IPS-NIHi7 (cell line): ENCODE measurements around the gene ACAD9.
"Not testable (repeated sequence)": the region's sequence is repeated elsewhere in the genome, so short reads cannot be mapped to it uniquely, and the experiment has no call there.

Experiments
- DNase-seq: peaks from one replicate; pipeline ENCODE4 v3.0.0; 2012; ENCODE audit warnings: mixed read lengths; ENCODE audit errors: extremely low spot score

ACAD9 gene

GRCh38 chr3:128861491-128861890 is 17.9 kb upstream of the ACAD9 start:
- DNase-seq, result no peak

DNA sequence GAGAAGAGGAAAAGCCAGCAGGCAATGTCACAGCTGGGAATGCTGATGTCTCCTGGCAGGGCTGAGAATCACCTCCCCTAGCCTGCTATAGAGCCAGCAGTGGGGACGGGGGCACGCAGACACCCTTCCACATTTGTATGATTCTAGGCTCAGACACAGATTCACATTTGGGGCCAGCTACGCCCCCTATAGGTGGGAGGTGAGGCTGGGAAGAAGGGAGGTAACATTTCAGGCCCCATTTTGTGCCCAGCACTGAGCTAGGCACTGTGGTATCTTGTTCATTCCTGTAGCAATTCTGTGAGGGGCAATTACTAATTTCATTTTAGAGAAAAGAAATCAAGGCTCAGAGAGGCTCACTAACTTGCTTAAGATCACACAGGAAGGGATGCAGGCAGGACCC is 15.9 kb upstream of the ACAD9 start:
- no peak for DNase-seq

DNA sequence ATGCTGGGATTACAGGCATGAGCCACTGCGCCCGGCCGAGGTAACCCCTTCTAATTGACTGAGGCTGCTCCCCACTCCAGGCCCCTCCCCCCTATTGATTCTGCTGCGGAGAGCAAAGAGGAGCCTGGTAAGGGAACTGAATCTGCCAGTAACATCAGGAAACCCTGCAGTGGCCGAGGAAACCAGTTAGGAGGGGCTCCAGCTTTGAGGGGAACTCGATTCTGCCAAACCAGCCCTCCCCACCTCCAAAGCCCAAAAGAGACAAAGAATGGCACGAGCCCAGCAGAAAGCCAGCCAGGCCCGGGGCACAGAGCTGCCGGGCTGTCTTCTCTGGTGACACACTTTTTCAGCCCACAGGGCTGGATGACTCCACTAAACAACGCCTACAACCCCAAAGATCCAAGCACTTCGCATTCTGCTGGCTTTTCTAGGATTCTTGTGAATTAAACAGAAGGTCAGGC is 15.0 kb upstream of the ACAD9 start:
- DNase-seq, result no peak

GRCh38 chr3:128864849-128865804 is 14.3 kb upstream of the ACAD9 start:
- not testable (repeated sequence) for DNase-seq

- DNase-seq, result no peak
Measured at GRCh38 chr3:128867200-128868125, 12.0 kb upstream of the ACAD9 start.

- DNase-seq, result no peak
Measured at GRCh38 chr3:128870347-128870746, 9.1 kb upstream of the ACAD9 start.

GRCh38 chr3:128872282-128872681 is 7.1 kb upstream of the ACAD9 start:
- no peak for DNase-seq

DNA sequence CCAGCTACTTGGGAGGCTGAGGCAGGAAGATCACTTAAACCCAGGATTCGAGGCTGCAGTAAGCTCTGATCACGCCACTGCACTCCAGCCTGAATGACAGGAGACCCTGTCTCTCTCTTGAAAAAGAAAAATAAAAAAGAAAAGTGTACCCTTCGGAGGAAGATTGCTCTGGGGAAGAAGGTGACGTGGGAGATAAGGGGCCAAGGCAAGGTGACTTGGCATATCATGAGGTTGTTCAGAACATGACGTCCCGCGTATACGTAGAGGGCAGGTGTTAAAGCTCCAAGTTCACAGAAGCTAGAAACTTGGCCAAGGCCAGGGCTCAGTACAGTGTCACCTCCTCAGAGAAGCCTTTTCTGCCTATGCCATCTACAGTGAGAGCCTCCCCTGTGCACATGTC is 6.7 kb upstream of the ACAD9 start:
- no peak for DNase-seq

DNA sequence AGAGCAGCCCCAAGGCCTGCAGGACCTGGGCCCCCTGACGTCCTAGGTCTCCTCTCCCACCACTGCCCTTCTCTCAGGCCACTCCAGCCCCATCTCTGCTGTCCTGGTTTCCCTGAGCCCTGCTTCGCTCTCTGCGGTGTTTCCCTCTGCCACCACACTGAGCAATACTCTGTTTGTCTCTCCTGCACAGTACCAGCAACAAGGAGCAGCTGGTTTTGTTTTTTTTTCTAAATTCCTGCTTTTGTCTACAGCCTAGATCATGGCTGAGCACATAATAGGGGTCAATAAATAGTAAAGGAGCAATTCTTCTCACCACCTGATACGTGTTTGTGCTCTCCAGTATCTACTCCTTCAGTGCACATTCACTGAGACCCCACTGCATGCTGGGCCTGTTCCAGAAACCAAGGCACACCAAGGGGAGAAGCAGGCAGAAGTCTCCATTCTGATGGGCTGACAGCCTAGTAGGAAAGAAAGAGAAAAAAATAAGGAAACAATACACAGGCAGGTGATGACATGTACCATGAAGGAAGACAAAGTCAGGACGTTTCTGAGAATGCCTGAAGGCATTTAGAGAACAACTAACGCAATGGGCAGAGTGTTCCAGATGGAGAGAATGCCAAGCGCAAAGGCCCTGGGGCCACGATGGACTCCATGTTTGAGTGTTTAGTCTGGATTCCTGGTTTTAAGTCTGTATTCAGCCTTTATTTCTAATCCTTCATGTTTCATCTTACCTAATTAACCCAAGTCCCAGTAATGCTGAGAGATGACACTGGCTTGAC is 6.0 kb upstream of the ACAD9 start:
- no peak for DNase-seq

DNA sequence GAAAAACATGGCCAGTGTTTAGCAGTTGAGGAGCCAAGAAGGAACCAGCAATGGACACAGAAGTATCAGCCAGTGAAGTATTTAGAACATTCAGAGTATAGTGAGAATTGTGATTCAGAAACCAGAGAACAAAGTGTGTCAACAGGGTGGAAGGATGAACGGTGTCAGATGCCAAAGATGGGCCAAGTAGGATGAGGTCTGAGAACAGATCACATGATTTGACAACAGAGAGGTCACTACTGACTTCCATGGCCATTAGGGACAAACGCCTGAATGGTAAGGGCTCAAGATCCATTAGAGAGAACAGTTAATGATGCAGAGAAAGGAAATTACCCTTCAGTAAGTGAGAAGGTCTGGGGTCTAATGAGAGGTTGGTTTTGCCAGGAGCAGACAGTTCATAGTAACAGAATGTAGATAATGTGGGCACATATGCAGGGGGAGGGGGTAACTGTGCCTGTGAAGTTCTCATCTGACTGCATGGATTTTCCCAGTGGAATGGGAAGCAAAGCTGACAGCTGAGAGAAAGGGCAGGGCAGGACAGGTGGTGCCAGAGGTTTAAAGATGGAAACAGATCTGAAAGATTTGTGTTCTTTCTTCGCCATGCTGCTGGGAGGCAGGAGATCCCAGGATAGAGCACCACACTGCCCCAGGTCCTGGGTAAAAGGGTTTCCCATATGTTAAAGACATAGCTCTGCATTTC is 4.8 kb upstream of the ACAD9 start:
- DNase-seq, result no peak

DNA sequence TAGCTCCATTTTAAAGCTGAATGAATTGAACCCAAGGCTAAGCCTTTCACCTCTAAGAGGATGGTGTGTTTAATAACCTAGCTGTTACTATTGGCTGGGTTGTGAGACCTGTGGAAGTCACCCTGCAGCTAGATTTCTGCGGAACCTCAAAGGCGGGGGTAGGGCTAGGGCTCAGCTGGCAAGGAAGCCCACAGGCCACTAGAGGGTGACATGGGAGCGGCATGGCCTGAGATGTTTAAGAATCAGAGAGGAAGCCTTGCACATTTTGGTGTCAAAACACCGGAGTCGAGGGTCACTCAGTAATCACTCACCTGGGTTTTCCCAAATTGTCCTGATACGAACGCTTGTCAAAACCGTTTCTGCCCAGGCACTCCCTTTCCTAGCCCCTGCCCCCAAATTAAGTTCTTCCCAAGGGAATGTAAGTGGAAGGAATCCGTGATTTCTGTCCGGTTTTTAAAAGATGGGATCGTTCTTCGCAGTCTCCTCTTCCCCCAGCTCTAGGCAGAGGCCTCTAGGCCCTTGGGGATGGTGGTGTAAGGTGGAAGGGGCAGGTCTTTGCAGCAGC is 3.8 kb upstream of the ACAD9 start:
- DNase-seq, result peak; percentile 77

DNA sequence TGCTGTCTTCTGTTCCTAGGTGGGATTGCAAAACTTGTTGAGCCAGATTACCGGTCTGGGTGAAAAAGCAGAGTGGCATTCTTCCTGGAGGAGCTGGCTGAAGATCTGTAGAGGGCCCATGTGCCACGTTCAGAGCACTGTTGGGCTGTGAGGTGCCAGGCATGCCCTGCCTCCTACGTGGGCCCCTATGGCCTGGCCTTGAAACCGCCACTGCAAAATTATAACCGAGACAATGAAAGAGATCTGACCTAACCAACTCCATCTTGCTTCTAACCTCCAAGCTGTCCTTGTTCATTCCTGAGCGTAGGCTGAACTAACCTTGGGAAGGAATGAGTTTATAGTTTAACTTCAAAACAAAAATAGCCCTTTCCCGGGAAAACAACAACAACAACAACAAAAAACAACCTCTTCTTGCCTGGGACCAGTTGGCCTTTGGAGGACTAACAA is 1.4 kb upstream of the ACAD9 start:
- no peak for DNase-seq

DNA sequence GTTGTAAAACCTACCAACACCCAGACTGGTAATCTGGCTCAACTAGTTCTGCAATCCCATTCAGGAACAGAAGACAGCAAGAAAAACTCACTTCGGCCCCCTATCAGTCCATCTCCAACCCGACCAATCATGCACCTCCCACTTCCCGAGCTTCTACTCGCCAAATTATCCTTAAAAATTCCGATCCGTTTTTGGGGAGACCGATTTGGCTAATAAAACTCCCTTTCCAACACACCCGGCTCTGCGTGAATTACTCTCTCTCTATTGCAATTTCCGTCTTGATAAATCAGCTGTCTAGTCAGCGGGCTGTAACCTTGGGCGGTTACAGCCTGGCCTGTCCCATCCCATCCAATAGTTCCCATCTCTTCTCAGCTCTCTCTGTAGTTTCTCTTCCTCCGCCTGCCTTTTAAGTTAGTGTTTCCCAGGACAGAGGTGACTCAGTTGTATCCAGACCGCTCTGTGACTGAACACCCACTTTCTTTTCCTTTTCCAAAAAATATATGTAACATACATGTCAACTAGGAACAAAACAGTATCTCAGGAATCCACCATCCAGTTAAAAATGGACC is 780 bp upstream of the ACAD9 start:
- DNase-seq, result peak; percentile 30

GRCh38 chr3:128879991-128880390 is 571 bp downstream of the ACAD9 start:
- peak; percentile 26 for DNase-seq

DNA sequence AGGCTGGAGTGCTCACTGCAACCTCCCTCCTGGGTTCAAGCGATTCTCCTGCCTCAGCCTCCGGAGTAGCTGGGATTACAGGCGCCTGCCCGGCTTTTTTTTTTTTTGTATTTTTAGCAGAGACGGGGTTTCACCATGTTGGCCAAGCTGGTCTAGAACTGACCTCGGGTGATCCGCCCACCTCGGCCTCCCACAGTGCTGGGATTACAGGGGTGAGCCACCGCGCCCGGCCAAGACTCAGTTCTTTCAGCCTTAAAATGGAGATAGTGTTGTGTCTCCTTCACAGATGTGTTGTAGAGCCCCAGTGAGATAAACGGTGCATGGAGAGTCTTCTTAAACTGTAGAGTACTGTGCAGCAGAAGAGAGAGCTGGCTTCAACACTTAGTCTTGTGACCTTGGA is 1.0 kb downstream of the ACAD9 start:
- not testable (repeated sequence) for DNase-seq

GRCh38 chr3:128881576-128881975 is 2.2 kb downstream of the ACAD9 start:
- DNase-seq, result no peak

GRCh38 chr3:128882719-128883118 is 3.3 kb downstream of the ACAD9 start:
- DNase-seq, result no peak

DNA sequence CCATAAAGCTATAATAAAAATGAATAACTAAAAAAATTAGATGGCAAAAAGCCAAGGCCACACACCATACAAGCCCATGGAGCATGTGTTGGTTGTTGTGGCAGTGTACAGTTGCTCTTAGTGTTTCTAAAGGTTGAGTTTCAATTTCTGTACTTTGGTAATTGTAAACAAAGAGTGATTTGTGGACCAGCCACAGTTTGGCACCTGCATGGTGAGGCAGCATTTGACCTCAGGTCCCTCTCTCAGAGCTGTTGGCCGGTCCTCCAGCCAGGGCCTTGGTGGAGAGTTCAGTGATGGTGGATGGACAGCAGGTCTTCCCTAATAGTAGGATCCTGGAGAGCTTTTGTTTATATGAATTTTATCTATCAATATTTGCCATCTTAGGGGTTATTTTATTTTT is 5.6 kb downstream of the ACAD9 start:
- no peak for DNase-seq

DNA sequence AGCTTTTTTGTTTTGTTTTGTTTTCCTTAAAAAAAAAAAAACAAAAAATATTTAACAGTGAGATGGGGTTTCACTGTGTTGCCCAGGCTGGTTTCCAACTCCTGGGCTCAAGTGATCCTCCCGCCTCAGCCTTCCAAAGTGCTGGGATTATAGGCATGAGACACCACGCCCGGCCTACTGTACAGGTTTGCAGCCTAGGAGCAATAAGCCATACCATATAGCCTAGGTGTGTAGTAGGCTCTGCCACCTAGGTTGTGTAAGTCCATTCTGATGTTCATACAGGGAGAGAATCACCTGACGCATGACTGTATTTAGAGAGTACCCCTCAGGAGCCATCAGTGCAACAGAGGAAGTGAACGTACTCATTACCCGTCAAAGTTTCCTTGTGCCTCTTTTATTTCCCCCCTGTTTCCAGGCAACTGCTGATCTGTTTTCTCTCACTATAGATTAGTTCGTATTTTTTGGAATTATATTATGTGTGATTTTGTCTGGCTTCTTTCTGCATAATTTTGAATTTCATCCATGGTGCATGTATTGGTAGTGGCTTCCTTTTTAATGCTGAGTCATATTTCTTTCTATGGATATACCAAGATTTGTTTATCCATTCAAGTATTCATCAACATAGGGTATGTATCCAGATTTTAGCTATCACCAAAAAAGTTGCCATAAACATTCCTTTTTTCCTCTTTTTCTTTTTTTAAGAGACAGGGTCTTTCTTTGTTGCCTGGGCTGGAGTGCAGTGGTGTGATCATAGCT is 9.9 kb downstream of the ACAD9 start:
- DNase-seq, result no peak
